Transverse colon (tissue), 4 donors: ENCODE results near the gene PLGRKT.

ENCODE experiments used
- EP300 ChIP-seq: sonication (generic); formaldehyde crosslinking; IDR thresholded peaks from one replicate; pipeline ENCODE4 v1.6.1; 2017; ENCODE audit warnings: antibody characterized with exemption, low read depth
- POLR2A ChIP-seq: fragments of 450-650 bp; IDR thresholded peaks from one replicate; pipeline ENCODE4 v1.6.1; 2016; ENCODE audit warnings: antibody characterized with exemption, mild to moderate bottlenecking, moderate library complexity
- POLR2AphosphoS5 ChIP-seq, 3 donors: sonication (generic); formaldehyde crosslinking; IDR thresholded peaks; one replicate each; pipeline ENCODE4 v1.6.1; 2016; ENCODE audit warnings: antibody characterized with exemption in 3 of 3
- TF ChIP-seq, protein P1 (sequence below), 5 experiments: fragments of 200-600 bp in 3 of 5; fragments of 450-650 bp in 2 of 5; sonication (generic) in 3 of 5; IDR thresholded peaks; 1 replicate in 2 of 5; 2 replicates in 3 of 5; pipeline ENCODE4 v1.5.1; 2016 to 2017; ENCODE audit warnings: antibody characterized with exemption in 5 of 5, inconsistent platforms in 3 of 5, mild to moderate bottlenecking in 2 of 5, moderate library complexity in 1 of 5

DNA sequence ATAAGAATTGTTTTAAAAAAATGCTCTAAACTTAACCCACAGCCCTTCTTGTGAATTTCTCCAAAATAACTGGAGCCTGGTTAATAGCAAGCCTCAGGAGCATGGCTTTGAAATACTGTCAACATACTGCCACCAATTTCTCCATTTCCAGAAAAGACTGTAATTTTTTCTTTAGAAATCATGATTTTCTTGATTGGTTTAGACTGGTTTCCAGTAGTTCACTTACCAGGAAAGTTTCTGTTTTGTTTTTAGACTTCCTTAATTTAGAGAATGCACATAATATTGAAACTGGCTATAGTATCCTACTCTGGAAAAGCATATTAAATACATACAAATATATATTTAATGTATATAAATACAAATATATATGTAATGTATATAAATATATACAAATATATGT lies 8.2 kb upstream of the PLGRKT start:
- TF ChIP-seq POLR2AphosphoS5 (IDR thresholded peaks at IDR 0.05), result no peak
- no peak for TF ChIP-seq POLR2A
- TF ChIP-seq, protein P1, sequence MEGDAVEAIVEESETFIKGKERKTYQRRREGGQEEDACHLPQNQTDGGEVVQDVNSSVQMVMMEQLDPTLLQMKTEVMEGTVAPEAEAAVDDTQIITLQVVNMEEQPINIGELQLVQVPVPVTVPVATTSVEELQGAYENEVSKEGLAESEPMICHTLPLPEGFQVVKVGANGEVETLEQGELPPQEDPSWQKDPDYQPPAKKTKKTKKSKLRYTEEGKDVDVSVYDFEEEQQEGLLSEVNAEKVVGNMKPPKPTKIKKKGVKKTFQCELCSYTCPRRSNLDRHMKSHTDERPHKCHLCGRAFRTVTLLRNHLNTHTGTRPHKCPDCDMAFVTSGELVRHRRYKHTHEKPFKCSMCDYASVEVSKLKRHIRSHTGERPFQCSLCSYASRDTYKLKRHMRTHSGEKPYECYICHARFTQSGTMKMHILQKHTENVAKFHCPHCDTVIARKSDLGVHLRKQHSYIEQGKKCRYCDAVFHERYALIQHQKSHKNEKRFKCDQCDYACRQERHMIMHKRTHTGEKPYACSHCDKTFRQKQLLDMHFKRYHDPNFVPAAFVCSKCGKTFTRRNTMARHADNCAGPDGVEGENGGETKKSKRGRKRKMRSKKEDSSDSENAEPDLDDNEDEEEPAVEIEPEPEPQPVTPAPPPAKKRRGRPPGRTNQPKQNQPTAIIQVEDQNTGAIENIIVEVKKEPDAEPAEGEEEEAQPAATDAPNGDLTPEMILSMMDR (IDR thresholded peaks at IDR 0.05), result no peak
- TF ChIP-seq EP300, result no peak
